ENCODE measurements around the gene STEAP3.

Gene STEAP3

GRCh38 chr2:119181791-119182445 lies 41.7 kb upstream of the STEAP3 start:
- ChIA-PET CTCF (no interaction called here), POLR2A (no interaction called here)
- H3K4me3 ChIP-seq (ENCODE audit: low read depth, low read length): no peak overlapping the region
- no peak for TF ChIP-seq CTCF (IDR thresholded peaks at IDR 0.05; ENCODE audit: insufficient read depth, low read length, missing control alignments)
- DNase-seq (ENCODE audit: low read depth, low spot score): no peak

- no peak overlapping the region for H3K4me3 ChIP-seq (ENCODE audit: low read depth, low read length)
- DNase-seq (ENCODE audit: low read depth, low spot score): no peak
- CTCF ChIA-PET: interaction anchor here (1.3 kb wide), 1 partner anchor 12 kb away, joined by 3 read pairs; no protein-coding TSS in a partner anchor
- TF ChIP-seq CTCF (IDR thresholded peaks at IDR 0.05; ENCODE audit: insufficient read depth, low read length, missing control alignments): no peak
- POLR2A ChIA-PET: no interaction called here
These were observed 39.1 kb upstream of the STEAP3 start for GRCh38 chr2:119184512-119184911.

GRCh38 chr2:119190321-119191111 lies 33.1 kb upstream of the STEAP3 start:
- POLR2A ChIA-PET: no interaction called here
- CTCF ChIA-PET: interaction anchor here (1.2 kb wide), 1 partner anchor 11 kb away, joined by 4 read pairs; no protein-coding TSS in a partner anchor
- no peak for DNase-seq (ENCODE audit: low read depth, low spot score)
- no peak overlapping the region for H3K4me3 ChIP-seq (ENCODE audit: low read depth, low read length)
- TF ChIP-seq CTCF (IDR thresholded peaks at IDR 0.05; ENCODE audit: insufficient read depth, low read length, missing control alignments): no peak

- no peak for DNase-seq (ENCODE audit: low read depth, low spot score)
- ChIA-PET CTCF (interaction anchor here (1.2 to 3.6 kb wide), 2 partner anchors 18 to 98 kb away, joined by 3 to 13 read pairs; no protein-coding TSS in a partner anchor), POLR2A (no interaction called here)
- no peak overlapping the region for H3K4me3 ChIP-seq (ENCODE audit: low read depth, low read length)
- TF ChIP-seq CTCF (IDR thresholded peaks at IDR 0.05; ENCODE audit: insufficient read depth, low read length, missing control alignments): no peak
These were observed 30.7 kb upstream of the STEAP3 start for GRCh38 chr2:119192893-119193292.

GRCh38 chr2:119195001-119195400 lies 28.6 kb upstream of the STEAP3 start:
- POLR2A ChIA-PET: no interaction called here
- TF ChIP-seq CTCF (IDR thresholded peaks at IDR 0.05; ENCODE audit: insufficient read depth, low read length, missing control alignments): no peak
- no peak for DNase-seq (ENCODE audit: low read depth, low spot score)
- no peak overlapping the region for H3K4me3 ChIP-seq (ENCODE audit: low read depth, low read length)
- CTCF ChIA-PET: interaction anchor here (3.6 kb wide), 1 partner anchor 20 kb away, joined by 13 read pairs; no protein-coding TSS in a partner anchor

GRCh38 chr2:119195887-119196286 lies 27.7 kb upstream of the STEAP3 start:
- ChIA-PET CTCF (no interaction called here), POLR2A (no interaction called here)
- DNase-seq (ENCODE audit: low read depth, low spot score): no peak
- H3K4me3 ChIP-seq (ENCODE audit: low read depth, low read length): no peak overlapping the region
- no peak for TF ChIP-seq CTCF (IDR thresholded peaks at IDR 0.05; ENCODE audit: insufficient read depth, low read length, missing control alignments)

Measured in AG04449 (cell line).